Nephron (organoid): ENCODE results near the gene GNGT2.
"Not testable (repeated sequence)": the region's sequence is repeated elsewhere in the genome, so short reads cannot be mapped to it uniquely, and the experiment has no call there.

Experiments used
- H3K27ac Mint-ChIP-seq, 3 experiments: 2 replicates each; pipeline ENCODE4 v1.8.0; 2020; ENCODE audit warnings: mixed read lengths in 3 of 3, mild to moderate bottlenecking in 2 of 3, moderate library complexity in 1 of 3
- H3K27me3 Mint-ChIP-seq: 2 replicates; pipeline ENCODE4 v1.8.0; 2021; ENCODE audit warnings: low read depth, mild to moderate bottlenecking, moderate library complexity, mixed read lengths
- H3K36me3 Mint-ChIP-seq: 2 replicates; pipeline ENCODE4 v1.8.0; 2020; ENCODE audit warnings: low read depth, mixed read lengths
- H3K4me1 Mint-ChIP-seq: 2 replicates; pipeline ENCODE4 v1.8.0; 2020; ENCODE audit warnings: mixed read lengths
- H3K4me3 Mint-ChIP-seq, 3 experiments: 2 replicates each; pipeline ENCODE4 v1.8.0; 2020; ENCODE audit warnings: mild to moderate bottlenecking in 3 of 3, mixed read lengths in 3 of 3, moderate library complexity in 2 of 3
- H3K9me3 Mint-ChIP-seq: 2 replicates; pipeline ENCODE4 v1.8.0; 2020; ENCODE audit warnings: mixed read lengths
- TF ChIP-seq, protein P1 (sequence below), 3 experiments: fragments of 200-600 bp; sonication (generic); IDR thresholded peaks; one replicate each; pipeline ENCODE4 v1.5.0; 2021; ENCODE audit warnings: antibody characterized with exemption in 3 of 3; ENCODE audit not compliant: unreplicated experiment in 3 of 3

The GNGT2 gene

DNA sequence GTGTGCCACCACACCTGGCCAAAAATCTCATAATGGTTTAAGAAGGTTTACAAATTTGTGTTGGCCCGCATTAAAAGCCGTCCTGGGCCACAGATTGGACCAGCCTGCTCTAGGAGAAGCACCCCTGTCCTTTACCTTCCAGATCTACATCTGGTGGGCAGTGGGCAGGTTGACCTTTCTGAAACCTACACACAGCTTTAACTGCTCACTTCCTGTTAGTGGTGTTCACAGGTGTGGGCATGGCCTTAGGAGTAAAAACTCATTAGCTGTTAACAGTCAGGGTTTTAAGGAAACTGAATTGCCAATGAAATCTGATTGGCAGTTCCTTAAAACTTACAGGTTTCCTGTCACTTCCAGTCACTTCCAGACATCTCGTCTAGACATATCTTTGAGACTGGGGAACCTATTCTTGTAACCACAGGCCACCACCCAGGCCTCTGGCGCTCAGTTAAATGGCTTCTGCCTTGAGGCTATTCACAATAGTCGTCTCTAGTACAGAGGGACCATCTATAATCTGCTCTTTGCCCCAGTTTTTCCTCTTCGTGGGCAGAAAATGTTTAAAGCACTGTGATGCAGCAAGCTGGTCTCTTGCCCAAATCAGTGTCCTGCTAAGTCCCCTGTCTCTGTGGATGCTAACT, 29.3 kb downstream of the GNGT2 start:
- H3K4me3 Mint-ChIP-seq, result no peak overlapping the region
- H3K36me3 Mint-ChIP-seq, result no peaks in the 10 kb centered on the region
- no peak overlapping the region for H3K27ac Mint-ChIP-seq
- H3K9me3 Mint-ChIP-seq, result peaks cover 38% of the 10 kb centered on the region
- H3K27me3 Mint-ChIP-seq, result peaks cover 20% of the 10 kb centered on the region
- H3K4me1 Mint-ChIP-seq, result no peaks in the 10 kb centered on the region
- TF ChIP-seq, protein P1, sequence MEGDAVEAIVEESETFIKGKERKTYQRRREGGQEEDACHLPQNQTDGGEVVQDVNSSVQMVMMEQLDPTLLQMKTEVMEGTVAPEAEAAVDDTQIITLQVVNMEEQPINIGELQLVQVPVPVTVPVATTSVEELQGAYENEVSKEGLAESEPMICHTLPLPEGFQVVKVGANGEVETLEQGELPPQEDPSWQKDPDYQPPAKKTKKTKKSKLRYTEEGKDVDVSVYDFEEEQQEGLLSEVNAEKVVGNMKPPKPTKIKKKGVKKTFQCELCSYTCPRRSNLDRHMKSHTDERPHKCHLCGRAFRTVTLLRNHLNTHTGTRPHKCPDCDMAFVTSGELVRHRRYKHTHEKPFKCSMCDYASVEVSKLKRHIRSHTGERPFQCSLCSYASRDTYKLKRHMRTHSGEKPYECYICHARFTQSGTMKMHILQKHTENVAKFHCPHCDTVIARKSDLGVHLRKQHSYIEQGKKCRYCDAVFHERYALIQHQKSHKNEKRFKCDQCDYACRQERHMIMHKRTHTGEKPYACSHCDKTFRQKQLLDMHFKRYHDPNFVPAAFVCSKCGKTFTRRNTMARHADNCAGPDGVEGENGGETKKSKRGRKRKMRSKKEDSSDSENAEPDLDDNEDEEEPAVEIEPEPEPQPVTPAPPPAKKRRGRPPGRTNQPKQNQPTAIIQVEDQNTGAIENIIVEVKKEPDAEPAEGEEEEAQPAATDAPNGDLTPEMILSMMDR (IDR thresholded peaks at IDR 0.05; ENCODE audit: unreplicated experiment in 3 of 3), result no peak

DNA sequence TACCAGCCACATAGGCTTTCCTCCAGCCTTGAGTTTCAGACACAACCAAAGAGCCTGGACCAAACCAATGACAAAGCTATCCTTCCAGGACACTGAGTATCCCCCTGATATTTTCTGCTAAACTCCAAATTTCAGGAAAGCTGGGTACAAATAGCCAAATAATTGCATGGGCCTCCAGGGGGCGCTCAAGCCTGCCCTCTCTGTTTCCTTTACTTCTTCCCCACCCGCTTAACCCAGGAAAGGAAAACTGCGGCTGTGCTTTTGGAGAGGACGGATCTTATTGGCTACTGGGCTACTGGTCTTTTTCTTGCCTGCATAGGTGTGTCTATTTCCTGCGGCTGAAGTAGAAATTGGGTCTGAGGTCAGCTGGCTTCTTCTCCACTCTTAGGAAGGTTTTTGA, 30.1 kb downstream of the GNGT2 start:
- TF ChIP-seq, protein P1 (IDR thresholded peaks at IDR 0.05; ENCODE audit: unreplicated experiment in 3 of 3), result peak; percentile 37 to 47 (median 47)
- Mint-ChIP-seq H3K4me3 (no peak overlapping the region), H3K27ac (no peak overlapping the region), H3K27me3 (peaks cover 19% of the 10 kb centered on the region), H3K36me3 (peaks cover 3% of the 10 kb centered on the region), H3K4me1 (no peaks in the 10 kb centered on the region), H3K9me3 (peaks cover 40% of the 10 kb centered on the region)

DNA sequence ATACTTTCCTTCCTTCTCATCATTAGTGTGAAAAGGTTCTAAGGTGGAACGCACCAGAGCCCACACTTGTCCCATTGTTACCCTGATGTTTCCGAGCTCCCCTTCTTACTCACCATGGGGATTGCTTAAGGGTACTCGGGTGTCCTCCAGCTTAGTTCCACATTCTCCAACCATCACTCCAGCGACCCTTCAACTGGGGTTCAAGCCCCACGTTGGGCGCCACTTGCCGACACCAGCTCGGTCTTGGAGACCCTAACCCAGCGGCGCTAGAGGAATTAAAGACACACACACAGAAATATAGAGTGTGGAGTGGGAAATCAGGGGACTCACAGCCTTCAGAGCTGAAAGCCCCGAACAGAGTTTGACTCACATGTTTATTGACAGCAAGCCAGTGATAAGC, 34.4 kb downstream of the GNGT2 start:
- not testable (repeated sequence) for H3K36me3 Mint-ChIP-seq, H3K4me3 Mint-ChIP-seq, H3K4me1 Mint-ChIP-seq, H3K27ac Mint-ChIP-seq
- peaks cover 28% of the 10 kb centered on the region for H3K9me3 Mint-ChIP-seq
- H3K27me3 Mint-ChIP-seq, result peaks cover 11% of the 10 kb centered on the region

DNA sequence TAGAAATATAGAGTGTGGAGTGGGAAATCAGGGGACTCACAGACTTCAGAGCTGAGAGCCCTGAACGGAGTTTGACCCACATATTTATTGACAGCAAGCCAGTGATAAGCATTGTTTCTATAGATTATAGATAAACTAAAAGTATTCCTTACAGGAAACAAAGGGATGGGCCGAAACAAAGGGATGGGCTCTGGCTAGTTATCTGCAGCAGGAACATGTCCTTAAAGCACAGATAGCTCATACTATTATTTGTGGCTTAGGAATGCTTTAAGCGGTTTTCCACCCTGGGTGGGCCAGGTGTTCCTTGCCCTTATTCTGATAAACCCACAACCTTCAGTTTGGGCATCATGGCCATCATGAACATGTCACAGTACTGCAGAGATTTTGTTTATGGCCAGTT, 39.7 kb downstream of the GNGT2 start:
- not testable (repeated sequence) for H3K27ac Mint-ChIP-seq, H3K4me3 Mint-ChIP-seq, H3K36me3 Mint-ChIP-seq, H3K4me1 Mint-ChIP-seq
- Mint-ChIP-seq H3K27me3 (peaks cover 57% of the 10 kb centered on the region), H3K9me3 (peaks cover 13% of the 10 kb centered on the region)

DNA sequence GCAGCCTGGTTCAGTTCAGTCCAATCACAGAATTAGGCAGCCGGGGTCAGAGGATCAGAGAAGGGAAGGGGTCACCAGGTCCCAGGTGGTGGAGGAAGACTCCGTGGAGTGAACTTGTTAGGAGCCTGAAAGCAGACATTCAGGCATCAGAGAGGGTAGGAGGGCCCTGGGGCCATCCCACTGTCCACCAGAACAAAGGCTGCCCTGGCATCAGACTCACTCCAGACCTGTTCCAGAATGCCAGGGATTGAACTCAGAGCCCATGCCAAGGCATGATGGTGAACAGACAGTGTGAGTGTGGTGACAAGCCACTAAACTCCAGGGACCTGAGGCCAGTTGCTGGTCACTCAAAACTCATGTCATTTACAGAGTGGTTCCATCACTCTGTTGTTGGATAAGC, 40.2 kb downstream of the GNGT2 start:
- no peak overlapping the region for H3K4me3 Mint-ChIP-seq
- peaks cover 58% of the 10 kb centered on the region for H3K27me3 Mint-ChIP-seq
- no peaks in the 10 kb centered on the region for H3K36me3 Mint-ChIP-seq
- H3K4me1 Mint-ChIP-seq, result no peaks in the 10 kb centered on the region
- TF ChIP-seq, protein P1 (IDR thresholded peaks at IDR 0.05; ENCODE audit: unreplicated experiment in 3 of 3), result no peak
- no peak overlapping the region for H3K27ac Mint-ChIP-seq
- H3K9me3 Mint-ChIP-seq, result peaks cover 8% of the 10 kb centered on the region

DNA sequence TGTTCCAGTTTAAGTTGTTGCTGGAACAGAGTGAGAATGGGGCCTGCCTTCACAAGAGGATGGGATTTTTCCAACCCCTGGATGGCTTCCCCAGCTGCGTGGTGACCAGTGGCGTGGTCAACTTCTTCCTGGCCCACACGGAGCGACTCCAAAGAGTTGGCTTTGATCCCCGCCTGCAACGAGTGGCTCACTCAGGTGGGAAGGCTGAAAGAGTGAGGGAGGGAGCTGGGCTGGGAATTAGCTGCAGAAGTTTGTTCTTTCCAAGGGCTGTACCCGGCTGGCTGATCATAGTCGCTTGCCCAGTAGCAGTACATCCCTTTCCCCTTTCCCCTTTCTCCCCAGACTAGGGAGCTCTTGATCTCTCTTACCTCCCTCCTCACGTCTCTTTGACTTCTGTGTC, 41.7 kb downstream of the GNGT2 start:
- Mint-ChIP-seq H3K27ac (no peak overlapping the region), H3K4me1 (no peaks in the 10 kb centered on the region), H3K27me3 (peaks cover 61% of the 10 kb centered on the region), H3K36me3 (no peaks in the 10 kb centered on the region), H3K4me3 (no peak overlapping the region), H3K9me3 (peaks cover 2% of the 10 kb centered on the region)
- TF ChIP-seq, protein P1 (IDR thresholded peaks at IDR 0.05; ENCODE audit: unreplicated experiment in 3 of 3), result no peak

DNA sequence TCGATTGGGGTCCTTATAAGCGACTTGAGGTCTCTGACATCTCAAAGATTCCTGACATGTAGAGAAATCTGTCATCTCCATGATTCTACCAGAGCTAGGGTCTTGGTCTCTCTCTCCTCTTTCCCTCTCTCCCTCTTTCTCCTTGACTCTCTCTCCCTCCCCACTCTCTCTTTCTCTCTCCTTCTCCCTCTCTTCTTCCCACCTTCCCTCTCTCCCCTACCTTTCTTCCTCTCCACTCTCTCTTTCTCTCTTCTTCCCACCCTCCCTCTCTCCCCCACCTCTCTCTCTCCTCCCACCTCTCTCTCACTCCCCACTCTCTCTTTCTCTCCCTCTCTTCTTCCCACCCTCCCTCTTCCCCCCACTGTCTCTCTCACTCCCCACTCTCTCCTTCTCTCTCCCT, 45.2 kb downstream of the GNGT2 start:
- Mint-ChIP-seq H3K27me3 (peaks cover 56% of the 10 kb centered on the region), H3K36me3 (no peaks in the 10 kb centered on the region), H3K4me1 (no peaks in the 10 kb centered on the region), H3K27ac (no peak overlapping the region), H3K9me3 (peaks cover 2% of the 10 kb centered on the region), H3K4me3 (no peak overlapping the region)
- TF ChIP-seq, protein P1 (IDR thresholded peaks at IDR 0.05; ENCODE audit: unreplicated experiment in 3 of 3), result no peak
